T-helper 1 cell treated with Interleukin-12 subunit alpha and Interleukin-12 subunit beta and Interleukin-4 antibody, amounts not matched to agents 30 μg/mL and 1 μg/mL, for 36 hours (primary cell): Measurements from ENCODE around the gene MYOM1.

Experiments used
- H3K27ac Mint-ChIP-seq: one replicate; pipeline ENCODE4 v1.8.0; 2021; ENCODE audit warnings: mild to moderate bottlenecking, mixed read lengths
- H3K27me3 Mint-ChIP-seq: one replicate; pipeline ENCODE4 v1.8.0; 2021; ENCODE audit warnings: low read depth, mixed read lengths
- H3K36me3 Mint-ChIP-seq: one replicate; pipeline ENCODE4 v1.8.0; 2021; ENCODE audit warnings: low read depth, mixed read lengths
- H3K4me1 Mint-ChIP-seq: one replicate; pipeline ENCODE4 v1.8.0; 2021; ENCODE audit warnings: low read depth, mixed read lengths
- H3K4me3 Mint-ChIP-seq: one replicate; pipeline ENCODE4 v1.8.0; 2021; ENCODE audit warnings: mild to moderate bottlenecking, moderate library complexity, mixed read lengths
- H3K9me3 Mint-ChIP-seq: one replicate; pipeline ENCODE4 v1.8.0; 2021; ENCODE audit warnings: mixed read lengths

MYOM1 gene

GRCh38 chr18:3255611-3256165 lies 35.9 kb upstream of the MYOM1 start:
- Mint-ChIP-seq H3K4me3 (no peak overlapping the region), H3K27me3 (no peaks in the 10 kb centered on the region), H3K4me1 (peaks cover 80% of the 10 kb centered on the region), H3K9me3 (no peaks in the 10 kb centered on the region), H3K36me3 (peaks cover 63% of the 10 kb centered on the region), H3K27ac (peak overlapping the region; percentile 41)

GRCh38 chr18:3254725-3255124 lies 35.0 kb upstream of the MYOM1 start:
- Mint-ChIP-seq H3K4me3 (no peak overlapping the region), H3K9me3 (no peaks in the 10 kb centered on the region), H3K27me3 (no peaks in the 10 kb centered on the region), H3K4me1 (peaks cover 82% of the 10 kb centered on the region), H3K27ac (peak overlapping the region; percentile 31), H3K36me3 (peaks cover 71% of the 10 kb centered on the region)

GRCh38 chr18:3252843-3253242 lies 33.1 kb upstream of the MYOM1 start:
- H3K27ac Mint-ChIP-seq, result no peak overlapping the region
- peaks cover 77% of the 10 kb centered on the region for H3K36me3 Mint-ChIP-seq
- no peaks in the 10 kb centered on the region for H3K9me3 Mint-ChIP-seq
- H3K4me1 Mint-ChIP-seq, result peaks cover 69% of the 10 kb centered on the region
- peak overlapping the region; percentile 9 for H3K4me3 Mint-ChIP-seq
- H3K27me3 Mint-ChIP-seq, result no peaks in the 10 kb centered on the region

DNA sequence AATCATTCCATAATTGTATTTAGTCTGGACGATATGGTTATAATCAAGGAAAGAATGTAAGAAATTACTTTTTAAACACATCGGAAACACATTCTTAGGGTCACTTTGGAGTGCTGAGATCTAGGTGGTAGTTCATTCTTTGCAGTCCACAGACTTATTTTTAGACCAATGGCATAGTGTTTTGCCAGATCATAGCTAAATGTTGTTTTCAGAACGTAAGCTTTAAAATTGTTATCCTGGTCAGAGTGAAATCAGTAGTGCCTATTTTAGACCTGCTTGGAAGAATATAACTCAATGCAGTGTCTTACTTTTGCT lies 32.2 kb upstream of the MYOM1 start:
- H3K9me3 Mint-ChIP-seq, result no peaks in the 10 kb centered on the region

GRCh38 chr18:3251249-3251962 lies 31.6 kb upstream of the MYOM1 start:
- Mint-ChIP-seq H3K4me3 (peak overlapping the region; percentile 21), H3K27ac (no peak overlapping the region), H3K4me1 (peaks cover 55% of the 10 kb centered on the region), H3K9me3 (no peaks in the 10 kb centered on the region), H3K36me3 (peaks cover 64% of the 10 kb centered on the region), H3K27me3 (no peaks in the 10 kb centered on the region)

More for the DNA sequence above, 32.2 kb upstream of the MYOM1 start:
- Mint-ChIP-seq H3K4me3 (peak overlapping the region; percentile 14), H3K4me1 (peaks cover 60% of the 10 kb centered on the region), H3K27me3 (no peaks in the 10 kb centered on the region), H3K36me3 (peaks cover 68% of the 10 kb centered on the region), H3K27ac (no peak overlapping the region)

GRCh38 chr18:3250237-3251107 lies 30.7 kb upstream of the MYOM1 start:
- peak overlapping the region; percentile 86 for H3K4me3 Mint-ChIP-seq
- H3K27ac Mint-ChIP-seq, result peak overlapping the region; percentile 88
- no peaks in the 10 kb centered on the region for H3K27me3 Mint-ChIP-seq
- H3K36me3 Mint-ChIP-seq, result peaks cover 58% of the 10 kb centered on the region
- no peaks in the 10 kb centered on the region for H3K9me3 Mint-ChIP-seq
- H3K4me1 Mint-ChIP-seq, result peaks cover 54% of the 10 kb centered on the region

GRCh38 chr18:3248658-3249359 lies 29.0 kb upstream of the MYOM1 start:
- no peaks in the 10 kb centered on the region for H3K9me3 Mint-ChIP-seq
- H3K4me3 Mint-ChIP-seq, result peak overlapping the region; percentile 86
- peak overlapping the region; percentile 95 for H3K27ac Mint-ChIP-seq
- peaks cover 48% of the 10 kb centered on the region for H3K36me3 Mint-ChIP-seq
- H3K4me1 Mint-ChIP-seq, result peaks cover 48% of the 10 kb centered on the region
- no peaks in the 10 kb centered on the region for H3K27me3 Mint-ChIP-seq

GRCh38 chr18:3248062-3248657 lies 28.4 kb upstream of the MYOM1 start:
- peak overlapping the region; percentile 95 for H3K27ac Mint-ChIP-seq
- peaks cover 42% of the 10 kb centered on the region for H3K4me1 Mint-ChIP-seq
- peaks cover 42% of the 10 kb centered on the region for H3K36me3 Mint-ChIP-seq
- H3K27me3 Mint-ChIP-seq, result no peaks in the 10 kb centered on the region
- no peaks in the 10 kb centered on the region for H3K9me3 Mint-ChIP-seq
- peak overlapping the region; percentile 86 for H3K4me3 Mint-ChIP-seq

DNA sequence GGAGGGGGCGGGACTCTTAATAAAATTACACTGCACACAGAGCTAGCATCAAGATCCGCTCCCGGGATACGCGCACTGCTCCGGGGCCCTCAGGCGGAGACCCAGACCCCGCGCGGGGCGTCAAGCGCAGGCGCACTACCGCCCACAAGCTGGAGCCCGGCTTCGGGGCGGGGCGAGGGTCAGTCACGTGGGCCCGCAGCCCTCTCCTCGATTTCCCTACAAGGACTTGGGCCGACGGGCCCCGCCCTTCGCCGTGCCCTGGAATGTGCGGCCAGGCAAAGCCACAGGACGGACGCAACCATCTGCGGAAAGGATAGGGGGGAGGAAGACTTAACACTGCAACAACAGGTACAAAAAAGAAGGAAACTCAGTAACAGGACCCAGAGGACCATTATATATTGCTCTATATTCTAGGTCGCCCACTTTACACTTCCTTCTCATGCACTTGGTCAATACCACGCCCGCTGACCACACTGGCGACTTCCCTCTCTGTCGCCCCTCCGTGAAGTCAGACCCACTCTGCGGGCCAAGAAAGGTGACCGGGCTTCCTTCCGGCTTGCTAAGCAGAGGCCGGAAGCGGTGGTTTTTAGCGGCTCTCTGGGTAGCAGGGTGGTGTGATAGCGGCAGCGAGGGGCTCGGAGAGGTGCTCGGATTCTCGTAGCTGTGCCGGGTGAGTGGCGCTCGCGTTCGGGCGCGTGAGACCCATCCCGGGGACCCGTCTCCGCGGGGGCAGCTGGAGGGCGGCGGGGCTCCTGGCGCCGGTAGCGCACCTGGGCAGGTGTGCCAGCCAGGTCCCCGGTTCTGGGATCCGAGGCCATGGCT lies 27.7 kb upstream of the MYOM1 start, which contains the start of gene MYL12A:
MYL12A (plus strand) TSS at position 562 of the 822 bp plus-strand sequence. CDS start 5,447 bp downstream, outside the sequence.
- peaks cover 35% of the 10 kb centered on the region for H3K4me1 Mint-ChIP-seq
- peak within 1 kb of the TSS; percentile 95 for H3K27ac Mint-ChIP-seq
- peaks cover 37% of the 10 kb centered on the region for H3K36me3 Mint-ChIP-seq
- no peaks in the 10 kb centered on the region for H3K27me3 Mint-ChIP-seq
- H3K4me3 Mint-ChIP-seq, result peak within 1 kb of the TSS; percentile 86
- H3K9me3 Mint-ChIP-seq, result no peaks in the 10 kb centered on the region

GRCh38 chr18:3246635-3247239 lies 27.0 kb upstream of the MYOM1 start:
- Mint-ChIP-seq H3K9me3 (peaks cover 7% of the 10 kb centered on the region), H3K27me3 (no peaks in the 10 kb centered on the region), H3K4me1 (peaks cover 30% of the 10 kb centered on the region), H3K4me3 (peak overlapping the region; percentile 86), H3K27ac (peak overlapping the region; percentile 95), H3K36me3 (peaks cover 38% of the 10 kb centered on the region)

GRCh38 chr18:3245853-3246634 lies 26.3 kb upstream of the MYOM1 start:
- Mint-ChIP-seq H3K4me3 (peak overlapping the region; percentile 86), H3K9me3 (peaks cover 10% of the 10 kb centered on the region), H3K27me3 (no peaks in the 10 kb centered on the region), H3K27ac (peak overlapping the region; percentile 95), H3K4me1 (peaks cover 25% of the 10 kb centered on the region), H3K36me3 (peaks cover 38% of the 10 kb centered on the region)

DNA sequence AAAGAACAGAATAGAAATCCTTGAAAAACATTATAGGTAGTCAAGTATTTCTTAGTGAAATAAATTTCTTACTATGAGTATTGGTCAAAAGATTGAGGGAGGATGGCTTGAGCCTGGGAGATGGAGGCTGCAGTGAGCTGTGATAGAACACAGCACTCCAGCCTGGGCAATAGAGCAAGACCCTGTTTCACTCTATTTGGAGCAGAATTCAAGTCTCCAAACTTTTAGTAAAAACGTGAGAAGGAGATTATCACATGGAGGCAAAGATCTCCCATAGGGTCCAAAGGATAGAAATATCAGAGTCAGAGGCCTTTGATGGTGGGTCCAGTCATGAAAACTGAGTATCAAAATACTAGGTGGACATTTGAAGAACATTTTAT lies 25.4 kb upstream of the MYOM1 start:
- Mint-ChIP-seq H3K27ac (no peak overlapping the region), H3K4me1 (peaks cover 18% of the 10 kb centered on the region), H3K36me3 (peaks cover 38% of the 10 kb centered on the region), H3K9me3 (peaks cover 17% of the 10 kb centered on the region), H3K27me3 (no peaks in the 10 kb centered on the region), H3K4me3 (peak overlapping the region; percentile 86)
